IMR-90 (cell line): ENCODE measurements around the gene IL6ST. TPM values are rescaled to one million over a fixed set of nuclear protein-coding genes. Genes with fewer than 3 reads are reported as not detected.
A peak's percentile ranks its signal among the peaks of the same experiment; 100 is the strongest.

Experiments used
- ATAC-seq: fragments of 200-7000 bp; cut with Tn5 transposase; 2 replicates; pipeline ENCODE4 v1.9.1; 2020; ENCODE audit warnings: low read depth, mild to moderate bottlenecking, moderate library complexity
- BruUV-seq: library from RNA; stranded (reverse); fragments of 400-500 nt; replicated peaks from 2 replicates; lab custom pipeline; 2021; lab: Mats Ljungman, UMichigan
- CTCF ChIA-PET: fragments of 300-600 bp; formaldehyde crosslinking; extraction: SDS; loops from one replicate; lab custom pipeline; 2021; ENCODE audit warnings: antibody characterized with exemption; lab: Yijun Ruan, JAX
- POLR2A ChIA-PET: fragments of 300-600 bp; sonication (Branson Sonifier 250); formaldehyde crosslinking; loops from one replicate; lab custom pipeline; 2022; ENCODE audit warnings: antibody characterized with exemption; ENCODE audit not compliant: unreplicated experiment; lab: Charles Lee
- DNase-seq: peaks from one replicate; pipeline ENCODE4 v3.0.0; 2013
- H2AFZ ChIP-seq: replicated peaks from 2 replicates; pipeline ENCODE3; 2013; ENCODE audit warnings: low read length, mild to moderate bottlenecking; ENCODE audit not compliant: poor library complexity
- H2AK5ac ChIP-seq: 2 replicates; pipeline ENCODE4 v1.6.1; 2013; ENCODE audit warnings: low read depth, low read length, inconsistent platforms
- H2AK9ac ChIP-seq: replicated peaks from 2 replicates; pipeline ENCODE3; 2013; ENCODE audit warnings: mild to moderate bottlenecking, low read depth, low read length, moderate library complexity; ENCODE audit not compliant: poor library complexity
- H2BK120ac ChIP-seq: 2 replicates; pipeline ENCODE4 v1.6.1; 2013; ENCODE audit warnings: low read depth, low read length, inconsistent platforms
- H2BK15ac ChIP-seq: 3 replicates; pipeline ENCODE4 v1.6.1; 2013; ENCODE audit warnings: low read depth, low read length, inconsistent platforms
- H2BK20ac ChIP-seq: 2 replicates; pipeline ENCODE4 v1.6.1; 2013; ENCODE audit warnings: low read depth, mild to moderate bottlenecking, inconsistent platforms, low read length, moderate library complexity
- H2BK5ac ChIP-seq: 2 replicates; pipeline ENCODE4 v1.6.1; 2013; ENCODE audit warnings: mild to moderate bottlenecking, low read depth, low read length, inconsistent platforms; ENCODE audit not compliant: poor library complexity, severe bottlenecking
- H3K14ac ChIP-seq: replicated peaks from 2 replicates; pipeline ENCODE4 v1.6.1; 2013; ENCODE audit warnings: low read depth, low read length, inconsistent platforms
- H3K18ac ChIP-seq: 2 replicates; pipeline ENCODE4 v1.6.1; 2013; ENCODE audit warnings: low read depth, low read length, control low read depth
- H3K23ac ChIP-seq: 2 replicates; pipeline ENCODE4 v1.6.1; 2013; ENCODE audit warnings: low read depth, low read length, inconsistent platforms
- H3K27ac ChIP-seq: 2 replicates; pipeline ENCODE4 v1.5.1; 2013; ENCODE audit warnings: mild to moderate bottlenecking, control low read depth, low read length; ENCODE audit not compliant: insufficient read depth
- H3K27me3 ChIP-seq: 2 replicates; pipeline ENCODE4 v1.6.1; 2013; ENCODE audit warnings: low read length; ENCODE audit not compliant: control insufficient read depth, insufficient read depth
- H3K36me3 ChIP-seq: 2 replicates; pipeline ENCODE4 v1.6.1; 2013; ENCODE audit warnings: low read length, mixed read lengths; ENCODE audit not compliant: control insufficient read depth, insufficient read depth
- H3K4ac ChIP-seq: 2 replicates; pipeline ENCODE4 v1.6.1; 2013; ENCODE audit warnings: low read depth, low read length, inconsistent platforms
- H3K4me1 ChIP-seq: 2 replicates; pipeline ENCODE4 v1.6.1; 2013; ENCODE audit warnings: low read length, mixed read lengths; ENCODE audit not compliant: control insufficient read depth, insufficient read depth
- H3K4me2 ChIP-seq: 2 replicates; pipeline ENCODE4 v1.6.1; 2013; ENCODE audit warnings: low read depth, mild to moderate bottlenecking, control low read depth, low read length, moderate library complexity
- H3K4me3 ChIP-seq: 2 replicates; pipeline ENCODE4 v1.5.1; 2013; ENCODE audit warnings: low read depth, mild to moderate bottlenecking, control low read depth, low read length, moderate library complexity; ENCODE audit not compliant: insufficient read depth
- H3K56ac ChIP-seq: 2 replicates; pipeline ENCODE4 v1.6.1; 2013; ENCODE audit warnings: low read length, inconsistent platforms; ENCODE audit not compliant: insufficient read depth; ENCODE audit errors: extremely low read depth
- H3K79me1 ChIP-seq, 2 experiments: 2 replicates each; pipeline ENCODE4 v1.6.1; 2013; ENCODE audit warnings: low read length in 2 of 2, inconsistent platforms in 1 of 2, low read depth in 1 of 2
- H3K9ac ChIP-seq: 2 replicates; pipeline ENCODE4 v1.6.1; 2013; ENCODE audit warnings: low read depth, low read length, control low read depth
- H3K9me1 ChIP-seq: 2 replicates; pipeline ENCODE4 v1.6.1; 2013; ENCODE audit warnings: low read length, inconsistent platforms; ENCODE audit not compliant: insufficient read depth
- H3K9me3 ChIP-seq: 2 replicates; pipeline ENCODE4 v1.6.1; 2013; ENCODE audit warnings: low read length; ENCODE audit not compliant: control insufficient read depth, insufficient read depth
- H4K20me1 ChIP-seq: 2 replicates; pipeline ENCODE4 v1.6.1; 2013; ENCODE audit warnings: low read length, inconsistent platforms; ENCODE audit not compliant: insufficient read depth
- H4K5ac ChIP-seq: 2 replicates; pipeline ENCODE4 v1.6.1; 2013; ENCODE audit warnings: mild to moderate bottlenecking, low read depth, low read length, control low read depth
- H4K8ac ChIP-seq, 2 experiments: 2 replicates each; pipeline ENCODE4 v1.6.1; 2013; ENCODE audit warnings: low read depth in 2 of 2, low read length in 2 of 2, control low read depth in 1 of 2, inconsistent platforms in 1 of 2
- H4K91ac ChIP-seq: 2 replicates; pipeline ENCODE4 v1.6.1; 2013; ENCODE audit warnings: low read depth, low read length, inconsistent platforms; ENCODE audit not compliant: insufficient read depth
- CHD1 ChIP-seq: IDR thresholded peaks from 2 replicates; pipeline ENCODE4 v1.6.1; 2012; ENCODE audit warnings: low read depth, low read length, improper control_type of control experiment
- CTCF ChIP-seq: conservative IDR thresholded peaks from 2 replicates; pipeline ENCODE4 v1.5.1; 2012; ENCODE audit warnings: mild to moderate bottlenecking, low read depth, low read length, improper control_type of control experiment
- ELK1 ChIP-seq: fragments of 150-350 bp; IDR thresholded peaks from 2 replicates; pipeline ENCODE4 v1.6.1; 2016; ENCODE audit warnings: low read depth, mild to moderate bottlenecking, low read length, moderate library complexity, borderline replicate concordance
- MAFK ChIP-seq: IDR thresholded peaks from 2 replicates; pipeline ENCODE4 v1.6.1; 2012; ENCODE audit warnings: low read depth, low read length, improper control_type of control experiment
- MAZ ChIP-seq: IDR thresholded peaks from 2 replicates; pipeline ENCODE4 v1.6.1; 2012; ENCODE audit warnings: low read depth, mild to moderate bottlenecking, low read length, improper control_type of control experiment, moderate library complexity, borderline replicate concordance
- MXI1 ChIP-seq: IDR thresholded peaks from 2 replicates; pipeline ENCODE4 v1.6.1; 2012; ENCODE audit warnings: low read depth, mild to moderate bottlenecking, low read length, moderate library complexity, borderline replicate concordance
- POLR2A ChIP-seq: IDR thresholded peaks from 2 replicates; pipeline ENCODE4 v1.6.1; 2012; ENCODE audit warnings: mild to moderate bottlenecking, low read depth, low read length
- RCOR1 ChIP-seq: IDR thresholded peaks from 2 replicates; pipeline ENCODE4 v1.6.1; 2012; ENCODE audit warnings: mild to moderate bottlenecking, low read length, improper control_type of control experiment; ENCODE audit not compliant: insufficient replicate concordance
- RFX5 ChIP-seq: IDR thresholded peaks from 2 replicates; pipeline ENCODE4 v1.8.0; 2012; ENCODE audit warnings: low read depth, mild to moderate bottlenecking, low read length, moderate library complexity
- SMC3 ChIP-seq: fragments of 150-350 bp; IDR thresholded peaks from 2 replicates; pipeline ENCODE4 v1.6.1; 2016; ENCODE audit warnings: low read depth, mild to moderate bottlenecking, antibody characterized with exemption, low read length, moderate library complexity
- WGBS, 2 experiments: methylation state at CpG; one replicate each; pipeline versions ENCODE4 v1.1.5 to v1.1.7; 2013; ENCODE audit warnings: missing lambda C conversion rate in 2 of 2; ENCODE audit not compliant: insufficient read length in 1 of 2; ENCODE audit errors: extremely low coverage in 2 of 2; 5-methylcytosine and 5-hydroxymethylcytosine counted together
- dilution Hi-C: fragments of 300-500 bp; cut with HindIII; formaldehyde crosslinking; loops from one replicate; pipeline ENCODE4 v1.14.3; 2018; ENCODE audit warnings: low sequenced_read_pairs; ENCODE audit not compliant: unreplicated experiment
- in situ Hi-C: fragments of 300-500 bp; cut with MboI; formaldehyde crosslinking; loops from 3 replicates; pipeline ENCODE4 v1.14.3; 2019; ENCODE audit warnings: low sequenced_read_pairs, inconsistent platforms, mixed read lengths
- intact Hi-C: fragments of 100-400 bp; cut with micrococcal nuclease; formaldehyde crosslinking; loops from 2 replicates; pipeline ENCODE4 v1.10.0; 2022
- polyA plus RNA-seq, 3 experiments: library from polyadenylated mRNA; depleted of rRNA; stranded (reverse); fragments of >200 nt; gene quantifications; 2 replicates each; pipeline ENCODE4 v1.2.3, GENCODE V29; 2012; ENCODE audit warnings: low replicate concordance in 1 of 3
- total RNA-seq: library from RNA; depleted of rRNA; stranded (reverse); fragments of >200 nt; gene quantifications from 2 replicates; pipeline ENCODE4 v1.2.3, GENCODE V29; 2012

Gene IL6ST
- total and polyA plus RNA-seq, 2 of the 4 experiments (the other 2 are of a cell fraction), result 90.6 to 506 TPM

GRCh38 chr5:55899344-55899743 is 95.4 kb downstream of the IL6ST start:
- H3K27ac ChIP-seq, result no peak overlapping the region
- POLR2A ChIA-PET, result no interaction called here
- no peak overlapping the region for H3K4me2 ChIP-seq
- no peak overlapping the region for H3K18ac ChIP-seq
- no peak overlapping the region for H3K4me3 ChIP-seq
- no peak overlapping the region for H3K56ac ChIP-seq
- H3K9me3 ChIP-seq, result no peaks in the 10 kb centered on the region
- H3K79me1 ChIP-seq, result no peaks in the 10 kb centered on the region
- TF ChIP-seq SMC3, result no peak
- TF ChIP-seq CTCF, result no peak
- TF ChIP-seq MXI1, result no peak
- no peak for TF ChIP-seq ELK1
- no peak for TF ChIP-seq POLR2A
- no peak for TF ChIP-seq MAFK
- no peak for TF ChIP-seq RCOR1
- no peak for TF ChIP-seq CHD1
- TF ChIP-seq MAZ, result no peak
- no peak for TF ChIP-seq RFX5
- no peak overlapping the region for H3K9ac ChIP-seq
- no peak overlapping the region for H4K8ac ChIP-seq
- no peak overlapping the region for H3K4ac ChIP-seq
- peaks cover 6% of the 10 kb centered on the region for H3K4me1 ChIP-seq
- H3K23ac ChIP-seq, result no peak overlapping the region
- H4K20me1 ChIP-seq, result no peaks in the 10 kb centered on the region
- CTCF ChIA-PET, result interaction anchor here (0.6 kb wide), 1 partner anchor 281 kb away, joined by 3 read pairs; no protein-coding TSS in a partner anchor
- H3K36me3 ChIP-seq, result no peaks in the 10 kb centered on the region
- peak; percentile 75 for ATAC-seq
- WGBS, 2 experiments, result no CpG with 5 or more reads among the region's 6 CpGs
- no peak overlapping the region for H2BK20ac ChIP-seq
- H4K91ac ChIP-seq, result no peak overlapping the region
- in situ Hi-C loops, result no loop called here
- intact Hi-C loops, result no loop called here
- H2AK5ac ChIP-seq, result no peak overlapping the region; the same call in 1 of the 2 replicates
- no peaks in the 10 kb centered on the region for H3K27me3 ChIP-seq
- H2BK15ac ChIP-seq, result no peak overlapping the region
- no peak overlapping the region for H4K5ac ChIP-seq
- no peak overlapping the region for H3K14ac ChIP-seq
- H2AK9ac ChIP-seq, result no peak overlapping the region
- H2AFZ ChIP-seq, result no peak overlapping the region
- dilution Hi-C loops, result no loop called here
- H2BK5ac ChIP-seq, result no peak overlapping the region
- peak; percentile 56 for DNase-seq
- no peak overlapping the region for H2BK120ac ChIP-seq
- peaks cover 8% of the 10 kb centered on the region; the same call in 1 of the 2 replicates for H3K9me1 ChIP-seq
- BruUV-seq, result no TSS peak
